GM19397 (cell line): ENCODE results near the gene RFFL.
"Not testable (repeated sequence)": the region's sequence is repeated elsewhere in the genome, so short reads cannot be mapped to it uniquely, and the experiment has no call there.

Experiments used
- ATAC-seq: cut with Tn5 transposase; IDR thresholded peaks from one replicate; pipeline ENCODE4 v1.9.1; 2021; ENCODE audit warnings: mild to moderate bottlenecking, moderate library complexity; ENCODE audit not compliant: unreplicated experiment

The RFFL gene

DNA sequence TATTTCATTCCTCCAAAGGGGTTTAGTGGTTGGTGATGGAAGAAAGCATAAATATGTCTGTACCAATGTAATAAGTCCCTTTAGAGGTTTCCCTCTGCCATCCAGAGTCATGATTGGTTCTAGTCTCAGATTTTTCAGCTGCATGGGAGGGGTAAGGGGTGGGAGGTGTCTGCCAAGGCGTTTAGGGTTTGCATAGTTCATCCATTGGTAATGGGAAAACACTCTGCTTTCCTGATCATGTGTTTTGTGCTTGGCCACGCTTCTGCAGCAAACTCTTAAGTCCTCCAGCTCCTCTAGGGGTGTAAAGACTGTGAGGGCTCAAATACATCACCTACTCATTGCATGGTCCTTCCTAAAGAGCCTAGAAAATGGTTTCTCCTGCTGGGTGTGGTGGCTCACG lies 53.4 kb downstream of the RFFL start:
- no peak for ATAC-seq

DNA sequence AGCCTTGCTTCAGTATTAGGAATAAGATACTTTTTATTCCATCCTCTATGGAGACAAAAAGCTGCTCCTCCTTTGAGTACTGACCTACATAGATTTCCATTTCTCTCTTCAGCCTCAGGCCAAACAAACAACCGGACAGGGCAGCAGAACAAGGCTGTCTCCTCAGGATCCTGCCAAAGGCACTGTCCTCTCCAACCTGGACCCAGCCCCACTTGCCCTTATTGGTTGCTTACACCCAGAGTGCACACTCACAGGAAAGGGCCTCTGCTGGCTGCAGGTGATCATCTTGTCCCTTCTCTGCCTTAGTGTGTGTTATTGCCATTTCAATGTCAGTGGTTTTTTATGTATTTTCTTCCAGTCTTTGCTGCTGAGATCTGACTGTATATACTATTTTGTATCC lies 56.5 kb downstream of the RFFL start:
- ATAC-seq, result no peak

DNA sequence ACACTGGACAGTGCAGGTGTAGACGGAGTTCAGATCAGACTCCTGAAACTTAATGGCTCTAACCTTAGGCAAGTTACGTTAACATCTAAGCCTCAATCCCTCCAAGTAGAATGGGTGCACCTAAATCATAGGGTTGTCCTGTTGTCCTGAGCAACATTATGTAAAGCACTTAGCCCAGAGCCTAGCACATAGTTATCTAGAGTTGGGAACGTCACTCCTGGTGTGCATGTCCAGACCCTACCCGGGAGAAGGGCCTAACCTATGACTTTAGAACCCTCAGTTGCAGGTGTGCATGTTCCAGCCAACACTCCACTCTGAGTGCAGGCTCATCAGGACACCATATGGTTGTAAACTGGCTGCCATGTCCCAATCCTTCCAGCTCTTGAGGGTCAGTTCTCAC lies 57.2 kb downstream of the RFFL start:
- ATAC-seq, result no peak

DNA sequence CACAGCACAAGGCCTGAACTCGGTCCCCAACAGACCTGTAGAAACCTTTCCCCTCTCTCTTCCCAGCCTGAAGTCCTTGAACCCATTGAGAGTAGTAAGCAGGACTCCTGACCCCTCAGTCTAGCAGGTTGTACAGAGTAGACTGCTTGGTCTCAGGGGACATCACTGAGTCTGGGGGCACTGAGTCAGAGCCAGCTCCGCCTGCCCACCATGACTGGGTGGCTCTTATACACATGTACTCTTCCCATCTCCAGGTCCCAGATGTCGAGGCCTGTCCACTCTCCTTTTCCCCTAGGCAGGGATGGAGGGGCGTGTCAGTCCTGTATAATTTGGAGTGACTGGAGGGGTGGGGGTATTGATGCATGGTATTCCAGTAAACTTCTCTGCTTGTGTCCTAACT lies 59.7 kb downstream of the RFFL start:
- no peak for ATAC-seq

DNA sequence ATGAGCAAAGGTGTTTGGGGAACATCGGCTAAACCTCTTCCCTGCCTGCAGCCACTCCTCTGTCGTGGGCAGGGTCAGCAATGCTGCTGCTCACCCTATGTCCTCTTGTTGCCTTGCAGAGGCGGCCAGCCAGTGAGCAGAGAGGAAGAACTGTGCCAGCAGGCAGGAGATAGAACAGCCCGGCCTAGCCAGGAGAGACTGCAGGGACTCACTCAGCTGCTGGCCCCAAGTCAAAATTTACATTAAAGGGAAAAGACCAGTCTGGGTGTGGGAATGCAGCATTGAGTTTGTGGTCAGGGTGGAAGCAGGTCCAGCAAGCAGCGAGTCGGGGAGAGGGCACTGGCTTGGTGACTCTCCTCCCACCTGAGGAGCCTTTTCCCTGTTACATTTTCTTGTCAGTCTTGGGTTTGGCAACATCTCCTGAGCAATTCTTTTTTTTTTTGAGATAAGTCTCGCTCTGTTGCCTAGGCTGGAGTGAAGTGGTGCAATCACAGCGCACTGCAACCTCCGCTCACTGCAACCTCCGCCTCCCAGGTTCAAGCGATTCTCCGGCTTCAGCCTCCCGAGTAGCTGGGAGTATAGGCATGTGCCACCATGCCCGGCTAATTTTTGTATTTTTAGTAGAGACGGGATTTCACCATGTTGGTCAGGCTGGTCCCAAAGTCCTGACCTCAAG lies 60.5 kb downstream of the RFFL start:
- ATAC-seq, result no peak

DNA sequence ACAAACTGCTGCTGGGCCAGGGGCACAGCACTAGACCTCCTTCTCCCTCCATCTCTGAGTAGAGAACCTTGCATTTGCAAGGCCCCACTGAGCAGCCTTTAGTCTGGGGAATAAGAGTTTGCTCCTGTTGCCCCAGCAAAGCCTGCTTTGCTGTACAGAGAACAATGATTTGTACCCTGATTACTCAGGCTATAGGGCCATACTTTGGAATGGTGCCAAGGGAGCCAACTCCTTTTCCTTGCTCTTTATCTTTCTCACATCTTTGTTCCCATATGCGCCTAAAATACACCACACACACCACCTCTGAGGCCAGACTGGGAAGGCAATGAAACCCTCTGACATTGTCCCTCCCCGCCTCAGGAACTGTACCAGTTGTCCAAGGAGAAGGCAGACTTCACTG lies 62.0 kb downstream of the RFFL start:
- no peak for ATAC-seq

DNA sequence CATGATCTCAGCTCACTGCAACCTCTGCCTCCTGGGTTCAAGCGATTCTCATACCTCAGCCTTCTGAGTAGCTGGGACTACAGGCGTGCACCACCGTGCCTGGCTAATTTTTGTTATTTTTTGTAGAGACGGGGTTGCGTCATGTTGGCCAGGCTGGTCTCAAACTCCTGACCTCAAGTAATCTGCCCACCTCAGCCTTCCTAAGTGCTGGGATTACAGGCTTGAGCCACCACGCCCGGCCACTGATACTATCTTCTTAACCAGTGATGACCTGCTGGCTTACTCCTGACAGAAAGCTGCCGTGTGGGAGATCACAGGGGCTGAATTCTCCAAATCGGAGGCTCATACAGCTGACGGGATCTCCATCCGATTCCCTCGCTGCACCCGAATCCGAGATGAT lies 62.5 kb downstream of the RFFL start:
- ATAC-seq, result not testable (repeated sequence)

DNA sequence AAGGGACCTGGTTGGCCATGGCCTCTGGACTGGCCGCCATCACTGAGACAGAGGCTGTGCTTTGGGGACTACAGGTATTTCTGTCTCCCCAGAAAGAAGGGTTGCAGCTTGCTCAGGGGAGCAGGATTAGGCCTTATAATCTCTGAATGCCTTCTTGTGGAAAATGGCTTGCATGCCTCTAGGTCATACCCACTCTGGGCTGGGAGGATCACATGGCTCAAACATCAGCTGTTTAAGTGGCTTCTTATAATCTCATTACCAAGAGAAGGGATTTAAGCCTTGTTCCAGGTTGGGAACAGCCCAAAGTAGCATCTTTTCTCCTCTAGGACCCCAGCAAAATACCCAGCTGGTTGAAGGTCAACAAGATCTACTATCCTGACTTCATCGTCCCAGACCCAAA lies 64.1 kb downstream of the RFFL start:
- ATAC-seq, result no peak

DNA sequence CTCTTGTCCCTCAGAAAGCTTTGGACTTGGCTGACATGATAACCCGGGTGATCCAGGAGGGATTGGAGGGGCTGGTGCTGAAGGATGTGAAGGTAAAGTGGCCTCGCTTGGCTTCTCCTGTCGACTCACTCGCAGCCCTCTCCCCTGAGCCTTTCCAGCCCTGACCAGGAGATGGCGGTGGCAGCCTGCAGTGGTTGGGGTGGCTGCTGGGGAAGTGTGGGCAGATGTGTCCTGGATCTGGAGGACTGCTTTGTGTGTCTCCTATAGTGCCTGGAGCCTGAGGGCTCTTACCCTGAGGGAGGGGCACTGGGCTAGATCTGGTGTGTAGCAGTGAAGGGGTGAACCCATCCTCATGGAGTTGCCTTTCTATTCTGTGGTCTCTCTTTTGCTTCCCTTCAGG lies 65.3 kb downstream of the RFFL start:
- ATAC-seq, result no peak

DNA sequence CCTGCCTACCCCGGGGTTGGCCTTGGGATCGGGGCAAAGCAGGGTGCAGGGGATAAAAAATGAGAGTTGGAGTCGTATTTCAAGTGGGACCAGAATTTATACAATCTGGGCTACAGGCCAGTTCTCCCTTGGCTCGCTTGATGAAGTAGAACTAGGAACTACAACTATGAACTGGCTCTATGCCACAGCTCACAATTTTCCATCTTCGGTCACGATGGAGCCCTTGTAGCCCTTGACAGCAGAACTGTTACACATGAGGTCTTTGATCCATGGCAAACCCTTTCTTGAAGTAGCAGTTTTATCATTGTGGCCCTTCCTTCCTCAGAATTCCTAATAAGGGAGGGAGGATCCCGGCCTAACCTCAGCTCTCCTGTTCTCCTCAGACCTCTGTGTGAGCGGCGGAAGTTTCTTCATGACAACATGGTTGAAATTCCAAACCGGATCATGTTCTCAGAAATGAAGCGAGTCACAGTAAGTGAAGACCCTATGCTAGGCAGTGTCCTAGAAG lies 66.1 kb downstream of the RFFL start:
- no peak for ATAC-seq

DNA sequence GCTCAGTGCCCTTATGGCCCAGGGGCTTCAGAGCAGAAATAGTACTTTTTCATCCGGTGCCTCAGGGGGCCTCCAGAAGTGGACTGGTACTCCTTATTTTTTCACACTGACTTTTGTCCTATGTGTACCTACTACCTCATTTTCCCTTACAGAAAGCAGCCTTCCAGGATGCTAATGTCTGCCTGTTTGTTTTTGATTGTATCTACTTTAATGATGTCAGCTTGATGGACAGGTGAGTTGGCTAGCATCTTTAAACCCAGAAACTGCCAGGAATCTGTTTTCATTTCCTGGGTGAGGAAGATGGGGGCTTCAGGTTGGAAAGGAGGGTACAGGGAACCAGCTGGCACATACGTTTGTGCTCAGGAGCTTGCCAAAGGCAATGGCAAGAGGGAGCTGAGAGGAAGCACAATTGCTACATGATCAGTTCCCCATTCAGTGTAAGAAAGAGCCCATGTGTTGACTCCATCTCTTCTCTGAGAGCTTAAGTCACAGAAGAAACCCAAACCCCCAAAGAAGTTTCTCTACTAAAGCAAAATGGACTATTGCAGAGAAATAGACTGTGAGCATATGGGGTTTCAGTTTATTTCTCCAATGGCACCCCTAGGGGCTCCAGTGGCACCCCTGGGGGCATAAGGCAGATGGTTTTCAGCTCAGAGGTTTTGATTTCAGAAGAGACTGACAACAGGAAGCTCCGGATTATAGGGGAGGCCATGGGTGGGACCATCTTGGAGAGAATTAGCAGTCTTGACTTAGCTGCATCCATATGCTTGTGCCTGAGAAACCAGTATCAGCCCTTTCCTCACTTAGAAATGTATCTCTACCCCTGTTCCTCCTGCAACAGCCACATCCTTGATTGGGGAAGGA lies 66.9 kb downstream of the RFFL start:
- ATAC-seq, result no peak

DNA sequence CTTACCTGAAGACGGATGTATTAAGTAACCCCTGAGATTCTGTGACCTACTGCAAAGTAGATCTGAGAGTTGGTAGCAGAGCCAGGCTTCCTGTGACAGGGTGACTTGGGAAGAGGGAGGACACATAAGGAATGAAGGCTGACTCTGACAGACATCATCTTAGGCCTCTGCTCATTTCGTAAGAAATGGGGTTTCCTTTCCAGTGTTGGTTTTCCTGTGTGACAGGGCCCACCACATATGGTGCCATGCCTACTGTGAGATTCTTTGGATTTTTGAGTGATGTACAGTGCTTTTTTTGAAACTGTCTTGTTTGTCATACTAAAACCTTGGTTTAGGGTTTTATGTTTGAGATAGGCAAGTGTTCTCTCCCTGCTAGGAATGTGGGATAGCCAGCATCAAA lies 70.5 kb downstream of the RFFL start:
- no peak for ATAC-seq

DNA sequence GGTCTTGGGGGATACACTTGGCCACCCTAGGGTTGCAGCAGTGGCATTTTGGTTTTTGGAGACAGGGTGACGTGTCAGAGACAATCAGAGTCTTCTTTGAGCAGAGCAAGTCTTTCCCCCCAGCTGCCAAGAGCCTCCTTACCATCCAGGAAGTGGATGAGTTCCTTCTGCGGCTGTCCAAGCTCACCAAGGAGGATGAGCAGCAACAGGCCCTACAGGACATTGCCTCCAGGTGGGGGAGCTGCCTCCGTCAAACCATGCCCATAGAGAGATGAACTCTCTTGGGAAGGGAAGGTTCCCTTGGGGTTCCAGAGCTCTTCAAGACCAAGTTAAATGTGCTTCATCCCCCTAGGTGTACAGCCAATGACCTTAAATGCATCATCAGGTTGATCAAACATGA lies 71.9 kb downstream of the RFFL start:
- no peak for ATAC-seq

DNA sequence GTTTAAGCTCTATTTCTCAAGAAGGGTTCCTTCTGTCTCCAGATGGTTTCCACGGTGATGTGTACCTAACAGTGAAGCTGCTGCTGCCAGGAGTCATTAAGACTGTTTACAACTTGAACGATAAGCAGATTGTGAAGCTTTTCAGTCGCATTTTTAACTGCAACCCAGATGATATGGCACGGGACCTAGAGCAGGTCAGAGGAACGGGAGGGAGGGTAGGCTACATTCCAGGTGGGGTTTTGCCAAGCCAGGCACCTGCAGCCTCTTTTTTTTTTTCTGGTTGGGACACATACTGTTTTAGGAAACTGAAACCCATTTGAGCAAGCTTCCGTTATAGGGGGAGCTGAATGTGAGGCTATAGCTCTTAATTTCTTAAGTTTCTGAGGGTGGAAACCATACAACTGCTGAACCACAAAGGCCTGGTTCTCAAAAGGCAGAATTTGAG lies 72.6 kb downstream of the RFFL start:
- ATAC-seq, result no peak

DNA sequence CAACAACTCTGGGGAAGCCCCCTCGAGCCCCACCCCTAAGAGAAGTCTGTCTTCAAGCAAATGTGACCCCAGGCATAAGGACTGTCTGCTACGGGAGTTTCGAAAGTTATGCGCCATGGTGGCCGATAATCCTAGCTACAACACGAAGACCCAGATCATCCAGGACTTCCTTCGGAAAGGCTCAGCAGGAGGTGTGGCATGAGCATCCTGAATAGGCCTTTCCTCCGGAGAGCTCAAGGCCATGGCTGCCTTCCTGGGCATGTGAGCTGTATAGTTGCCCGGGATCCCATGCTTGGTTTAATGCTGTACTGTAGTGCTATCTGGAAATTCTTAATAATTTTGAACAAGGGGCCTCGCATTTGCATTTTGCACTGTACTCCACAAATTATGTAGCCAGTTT lies 74.0 kb downstream of the RFFL start:
- no peak for ATAC-seq

DNA sequence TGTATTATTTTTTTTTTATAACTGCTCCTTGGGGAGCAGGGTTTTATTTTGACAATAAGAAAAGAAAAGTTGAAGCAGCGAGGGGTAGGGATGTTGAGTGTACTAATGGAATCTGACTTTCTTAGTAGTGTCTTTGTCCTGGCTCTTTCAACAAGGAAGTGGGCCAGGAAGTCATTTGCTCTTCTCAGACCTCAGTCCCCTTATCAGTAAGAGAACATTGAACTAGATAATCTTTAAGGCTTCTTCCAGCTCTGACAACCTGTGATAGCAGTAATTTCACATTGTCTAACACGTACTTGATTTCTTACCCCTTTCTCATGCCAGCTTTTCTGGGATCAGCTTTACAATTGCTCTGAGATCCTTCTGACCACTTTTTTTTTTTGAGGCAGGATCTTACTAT lies 74.9 kb downstream of the RFFL start:
- ATAC-seq, result no peak

DNA sequence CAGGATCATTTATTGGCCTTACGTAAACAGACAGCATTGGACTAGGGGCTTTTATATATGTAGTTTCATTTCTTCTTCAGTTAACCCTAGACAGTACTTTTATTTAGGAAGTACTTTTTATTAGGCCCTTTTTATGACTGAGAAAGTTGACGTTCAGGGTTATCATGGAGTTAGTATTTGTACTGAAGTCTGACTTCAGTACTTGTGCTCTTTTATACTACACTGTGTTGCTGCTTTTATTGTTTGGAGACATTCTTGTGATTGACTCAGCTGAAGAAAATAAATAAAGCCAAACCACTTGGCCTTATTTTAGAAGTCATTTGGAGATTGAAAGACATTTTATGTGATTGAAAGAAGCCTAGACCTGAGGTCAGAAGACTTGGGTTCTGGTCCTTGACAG lies 76.3 kb downstream of the RFFL start:
- no peak for ATAC-seq

DNA sequence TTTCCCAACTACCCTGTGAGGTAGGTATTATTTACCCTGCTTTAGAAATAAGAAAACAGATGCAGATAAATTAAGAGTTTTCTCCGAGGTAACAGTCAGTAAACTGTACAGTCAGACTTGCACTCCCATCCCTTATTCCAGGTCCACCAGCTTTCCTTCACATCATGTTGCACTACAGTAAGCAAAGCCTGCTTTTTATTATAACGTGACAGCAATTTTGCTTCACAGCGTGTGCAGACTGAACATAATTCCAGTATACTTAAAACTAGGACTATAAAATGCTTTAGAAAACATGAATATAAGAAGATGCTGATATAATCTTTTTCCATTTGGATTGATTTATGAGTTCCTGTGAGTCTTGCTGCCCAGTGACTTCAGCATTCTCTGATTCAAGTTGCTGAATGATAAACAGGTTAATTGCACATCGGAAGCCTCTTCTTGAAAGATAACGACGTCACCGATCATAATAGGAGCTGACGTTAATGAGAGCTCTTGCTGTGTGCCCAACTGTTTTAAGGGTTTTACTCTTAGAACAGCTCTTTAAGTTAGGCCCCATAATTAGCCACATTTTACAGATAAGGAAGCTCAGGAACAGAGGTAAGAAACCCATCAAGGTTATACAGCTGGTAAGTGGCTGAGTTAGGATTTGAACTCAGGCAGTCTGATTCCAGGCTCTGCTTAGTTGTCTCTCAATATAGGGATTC lies 81.8 kb downstream of the RFFL start:
- ATAC-seq, result no peak

DNA sequence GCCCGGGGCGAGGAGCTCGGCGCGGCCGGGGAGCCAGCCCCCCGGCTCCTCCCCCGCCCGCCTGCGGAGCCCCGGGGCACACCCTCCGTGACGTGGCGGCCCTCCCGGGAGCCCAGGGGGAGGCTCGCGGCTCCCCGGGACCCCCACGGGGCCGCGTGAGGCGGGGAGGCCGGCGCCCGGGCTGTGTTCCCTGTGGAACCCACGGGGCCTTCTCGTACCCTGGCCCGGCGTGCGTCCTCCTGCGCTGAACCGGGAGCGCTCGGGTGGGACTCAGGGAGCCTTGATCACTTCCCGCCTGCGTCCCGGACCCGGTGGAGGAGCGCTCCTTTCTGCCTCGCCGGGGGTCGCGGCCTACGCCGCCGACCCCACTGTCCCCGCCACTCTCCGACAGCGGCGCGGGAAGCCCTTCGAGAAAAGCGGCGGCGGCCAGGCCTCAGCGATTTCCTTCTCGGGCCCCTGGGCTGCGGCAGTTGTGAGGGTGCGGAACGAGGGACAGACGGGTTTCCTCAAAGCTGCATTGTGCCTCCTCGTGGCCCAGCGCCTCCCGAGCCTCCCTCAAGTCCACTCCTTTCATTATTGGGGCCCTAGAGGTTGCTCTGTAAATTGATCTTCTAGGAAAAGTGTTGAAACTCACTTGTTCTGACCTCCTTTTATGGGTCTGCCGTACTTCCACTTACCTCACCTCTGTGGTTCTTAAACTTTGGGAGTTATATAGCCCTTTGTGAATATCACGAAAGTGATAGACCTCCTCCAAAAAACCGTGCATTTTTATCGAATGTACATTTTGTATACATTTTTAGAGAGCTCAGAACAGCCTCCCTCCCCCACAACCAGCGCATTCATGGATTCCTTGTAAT lies 82.6 kb downstream of the RFFL start:
- peak; percentile 91 for ATAC-seq

DNA sequence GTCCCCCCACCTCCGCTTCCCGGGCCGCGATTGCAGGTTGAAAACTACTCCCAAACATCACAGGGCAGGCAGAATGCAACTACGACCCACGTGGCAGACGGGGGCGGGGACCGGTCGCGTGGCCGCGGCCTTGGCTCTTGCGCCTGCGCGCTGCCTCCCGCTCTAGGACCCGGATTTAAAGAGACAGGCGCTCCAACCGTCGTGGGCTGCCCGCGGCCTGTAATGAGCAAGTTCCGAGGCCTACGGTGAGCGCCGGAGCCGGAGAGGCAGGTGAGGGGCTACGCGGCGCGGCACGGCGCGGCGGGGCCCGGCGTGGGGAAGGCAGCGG lies 83.2 kb downstream of the RFFL start, which contains the start of gene LIG3:
LIG3 (plus strand) TSS at position 160 of the 328 bp plus-strand sequence. CDS start 2,494 bp downstream, outside the sequence.
- peak; percentile 82 for ATAC-seq
